GM18498 (cell line): Measurements from ENCODE around the gene NCAM1.

Experiments used
- ATAC-seq: cut with Tn5 transposase; IDR thresholded peaks from one replicate; pipeline ENCODE4 v1.9.1; 2021; ENCODE audit warnings: mild to moderate bottlenecking, moderate library complexity; ENCODE audit not compliant: unreplicated experiment

NCAM1 gene

GRCh38 chr11:112967082-112967481 is 5.9 kb downstream of the NCAM1 start:
- no peak for ATAC-seq

GRCh38 chr11:112968941-112969713 is 7.9 kb downstream of the NCAM1 start:
- ATAC-seq, result no peak

GRCh38 chr11:112971195-112971594 is 10.0 kb downstream of the NCAM1 start:
- no peak for ATAC-seq

GRCh38 chr11:112971827-112972226 is 10.6 kb downstream of the NCAM1 start:
- no peak for ATAC-seq

GRCh38 chr11:112972399-112973145 is 11.4 kb downstream of the NCAM1 start:
- no peak for ATAC-seq

- no peak for ATAC-seq
Measured at GRCh38 chr11:112975051-112975450, 13.8 kb downstream of the NCAM1 start.

- no peak for ATAC-seq
Measured at GRCh38 chr11:112975493-112975892, 14.3 kb downstream of the NCAM1 start.

GRCh38 chr11:112977755-112978154 is 16.5 kb downstream of the NCAM1 start:
- no peak for ATAC-seq

GRCh38 chr11:112983887-112984286 is 22.7 kb downstream of the NCAM1 start:
- no peak for ATAC-seq

GRCh38 chr11:112989198-112989597 is 28.0 kb downstream of the NCAM1 start:
- no peak for ATAC-seq

- no peak for ATAC-seq
Measured at GRCh38 chr11:112993808-112994207, 32.6 kb downstream of the NCAM1 start.

- ATAC-seq, result no peak
Measured at GRCh38 chr11:112995423-112996090, 34.3 kb downstream of the NCAM1 start.

GRCh38 chr11:112996994-112997393 is 35.8 kb downstream of the NCAM1 start:
- ATAC-seq, result no peak

- no peak for ATAC-seq
Measured at GRCh38 chr11:112997857-112998466, 36.7 kb downstream of the NCAM1 start.

- ATAC-seq, result no peak
Measured at GRCh38 chr11:112999520-112999919, 38.3 kb downstream of the NCAM1 start.

- no peak for ATAC-seq
Measured at GRCh38 chr11:113001709-113002108, 40.5 kb downstream of the NCAM1 start.

- no peak for ATAC-seq
Measured at GRCh38 chr11:113006896-113007445, 45.8 kb downstream of the NCAM1 start.

- ATAC-seq, result no peak
Measured at GRCh38 chr11:113014262-113015097, 53.3 kb downstream of the NCAM1 start.

GRCh38 chr11:113015098-113015455 is 53.9 kb downstream of the NCAM1 start:
- ATAC-seq, result no peak

GRCh38 chr11:113016905-113017304 is 55.7 kb downstream of the NCAM1 start:
- ATAC-seq, result no peak
